ENCODE data around the gene COL4A3.

DNA sequence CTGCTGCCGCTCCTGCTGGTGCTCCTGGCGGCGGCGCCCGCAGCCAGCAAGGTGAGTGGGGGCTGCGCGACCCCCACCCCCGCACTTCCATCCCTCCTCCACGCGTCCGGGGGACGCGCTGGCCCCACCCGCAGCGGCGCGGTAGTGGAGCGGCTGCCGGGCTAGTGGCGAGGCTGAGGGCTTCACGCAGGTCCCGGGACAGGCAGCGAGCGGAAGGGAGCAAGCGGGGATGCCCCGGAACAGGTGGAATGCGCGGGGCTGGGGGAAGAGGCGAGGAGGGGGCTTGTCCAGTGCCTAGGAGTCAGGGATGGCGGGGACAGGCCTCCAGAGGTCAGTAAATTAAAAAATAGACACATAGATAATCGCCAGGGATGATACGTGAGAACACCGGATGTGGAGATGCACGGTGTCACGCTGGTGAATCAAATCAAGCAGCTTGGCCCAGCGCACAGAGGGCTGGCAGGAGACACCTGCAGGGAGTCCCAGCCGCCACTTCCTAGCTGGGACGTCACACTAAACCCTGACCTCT is 403 bp downstream of the COL4A3 start:
- TF ChIP-seq POLR2A (IDR thresholded peaks at IDR 0.05), result no peak
- TF ChIP-seq, protein P1, sequence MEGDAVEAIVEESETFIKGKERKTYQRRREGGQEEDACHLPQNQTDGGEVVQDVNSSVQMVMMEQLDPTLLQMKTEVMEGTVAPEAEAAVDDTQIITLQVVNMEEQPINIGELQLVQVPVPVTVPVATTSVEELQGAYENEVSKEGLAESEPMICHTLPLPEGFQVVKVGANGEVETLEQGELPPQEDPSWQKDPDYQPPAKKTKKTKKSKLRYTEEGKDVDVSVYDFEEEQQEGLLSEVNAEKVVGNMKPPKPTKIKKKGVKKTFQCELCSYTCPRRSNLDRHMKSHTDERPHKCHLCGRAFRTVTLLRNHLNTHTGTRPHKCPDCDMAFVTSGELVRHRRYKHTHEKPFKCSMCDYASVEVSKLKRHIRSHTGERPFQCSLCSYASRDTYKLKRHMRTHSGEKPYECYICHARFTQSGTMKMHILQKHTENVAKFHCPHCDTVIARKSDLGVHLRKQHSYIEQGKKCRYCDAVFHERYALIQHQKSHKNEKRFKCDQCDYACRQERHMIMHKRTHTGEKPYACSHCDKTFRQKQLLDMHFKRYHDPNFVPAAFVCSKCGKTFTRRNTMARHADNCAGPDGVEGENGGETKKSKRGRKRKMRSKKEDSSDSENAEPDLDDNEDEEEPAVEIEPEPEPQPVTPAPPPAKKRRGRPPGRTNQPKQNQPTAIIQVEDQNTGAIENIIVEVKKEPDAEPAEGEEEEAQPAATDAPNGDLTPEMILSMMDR (IDR thresholded peaks at IDR 0.05), result no peak

Data from Peyer's patch (tissue), 4 donors.